Endothelial cell of umbilical vein (primary cell): ENCODE data around the gene AGAP3.

Source experiments
- EZH2 ChIP-seq: IDR thresholded peaks from 2 replicates; pipeline ENCODE4 v1.6.1; 2012; ENCODE audit warnings: borderline replicate concordance, low read depth, mild to moderate bottlenecking, moderate library complexity, low read length, inconsistent platforms; ENCODE audit not compliant: severe bottlenecking
- FOS ChIP-seq: IDR thresholded peaks from 2 replicates; pipeline ENCODE4 v1.6.1; 2011; ENCODE audit warnings: mild to moderate bottlenecking, low read length, moderate library complexity, borderline replicate concordance; ENCODE audit not compliant: insufficient read depth
- POLR2A ChIP-seq: IDR thresholded peaks from 2 replicates; pipeline ENCODE4 v1.6.1; 2012; ENCODE audit warnings: low read depth, mild to moderate bottlenecking, control low read depth, low read length
- TF ChIP-seq, protein P1 (sequence below), 2 donors: IDR thresholded peaks; 1 replicate in 1 of 2; 2 replicates in 1 of 2; pipeline ENCODE4 v1.5.1; 2011; ENCODE audit warnings: low read length in 2 of 2, mild to moderate bottlenecking in 2 of 2, moderate library complexity in 2 of 2, control low read depth in 1 of 2, inconsistent platforms in 1 of 2, low read depth in 1 of 2; ENCODE audit not compliant: insufficient read depth in 1 of 2; ENCODE audit errors: extremely low read depth in 1 of 2

DNA sequence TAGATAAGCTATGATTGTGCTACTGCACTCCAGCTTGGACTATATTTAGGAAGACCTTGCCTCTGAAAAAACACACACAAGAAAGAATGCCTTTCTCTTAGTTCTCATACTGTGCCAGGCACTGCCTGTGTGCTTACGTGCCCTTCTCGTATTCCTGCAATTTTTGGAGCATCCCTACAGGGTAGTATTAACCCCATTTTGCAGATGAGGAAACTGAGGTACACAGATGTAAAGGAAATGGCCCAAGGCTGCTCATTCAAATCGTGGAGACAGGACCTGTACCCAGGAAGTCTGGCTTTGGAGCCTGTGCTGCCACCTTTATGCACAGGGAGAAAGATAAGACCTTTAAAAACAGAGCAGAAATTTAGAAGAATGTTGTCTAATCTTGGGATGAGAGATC is 16.7 kb downstream of the AGAP3 start:
- TF ChIP-seq, protein P1, sequence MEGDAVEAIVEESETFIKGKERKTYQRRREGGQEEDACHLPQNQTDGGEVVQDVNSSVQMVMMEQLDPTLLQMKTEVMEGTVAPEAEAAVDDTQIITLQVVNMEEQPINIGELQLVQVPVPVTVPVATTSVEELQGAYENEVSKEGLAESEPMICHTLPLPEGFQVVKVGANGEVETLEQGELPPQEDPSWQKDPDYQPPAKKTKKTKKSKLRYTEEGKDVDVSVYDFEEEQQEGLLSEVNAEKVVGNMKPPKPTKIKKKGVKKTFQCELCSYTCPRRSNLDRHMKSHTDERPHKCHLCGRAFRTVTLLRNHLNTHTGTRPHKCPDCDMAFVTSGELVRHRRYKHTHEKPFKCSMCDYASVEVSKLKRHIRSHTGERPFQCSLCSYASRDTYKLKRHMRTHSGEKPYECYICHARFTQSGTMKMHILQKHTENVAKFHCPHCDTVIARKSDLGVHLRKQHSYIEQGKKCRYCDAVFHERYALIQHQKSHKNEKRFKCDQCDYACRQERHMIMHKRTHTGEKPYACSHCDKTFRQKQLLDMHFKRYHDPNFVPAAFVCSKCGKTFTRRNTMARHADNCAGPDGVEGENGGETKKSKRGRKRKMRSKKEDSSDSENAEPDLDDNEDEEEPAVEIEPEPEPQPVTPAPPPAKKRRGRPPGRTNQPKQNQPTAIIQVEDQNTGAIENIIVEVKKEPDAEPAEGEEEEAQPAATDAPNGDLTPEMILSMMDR (IDR thresholded peaks at IDR 0.05; ENCODE audit: extremely low read depth in 1 of 2, insufficient read depth in 1 of 2, low read depth in 1 of 2, low read length in 2 of 2) = no peak
- TF ChIP-seq EZH2 = no peak
- TF ChIP-seq FOS = no peak
- no peak for TF ChIP-seq POLR2A
